ENCODE data around the gene RYR1.

RYR1 gene

GRCh38 chr19:38561658-38562057 is 128.2 kb downstream of the RYR1 start:
- TF ChIP-seq MYC (IDR thresholded peaks at IDR 0.05; ENCODE audit: low read depth, low read length) (no peak), POLR2A (IDR thresholded peaks at IDR 0.05; ENCODE audit: extremely low read depth, insufficient read length) (no peak), CTCF (IDR thresholded peaks at IDR 0.05; ENCODE audit: low read depth, low read length) (no peak)
- no peak for DNase-seq (ENCODE audit: low read depth)
- H3K4me3 ChIP-seq (ENCODE audit: low read depth, low read length), result no peak overlapping the region

DNA sequence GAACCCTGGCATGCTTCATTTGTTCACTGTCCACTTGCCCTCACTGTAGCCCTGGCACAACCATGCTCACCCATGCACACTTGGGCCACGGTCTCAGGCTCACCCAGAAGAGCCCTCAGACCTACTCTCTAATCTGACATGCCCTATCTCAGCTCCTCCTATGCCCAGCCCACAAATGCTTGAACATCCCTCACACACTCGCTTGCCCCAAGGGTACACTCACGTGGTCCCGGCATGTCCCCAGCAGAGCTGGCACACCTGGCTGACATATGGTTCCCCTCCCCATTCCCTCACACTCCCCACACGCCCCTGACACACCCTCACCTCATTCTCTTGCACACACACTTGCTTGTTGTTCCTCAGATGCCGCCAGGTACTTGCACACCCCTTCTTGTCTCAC is 128.6 kb downstream of the RYR1 start:
- TF ChIP-seq MYC (IDR thresholded peaks at IDR 0.05; ENCODE audit: low read depth, low read length) (no peak), POLR2A (IDR thresholded peaks at IDR 0.05; ENCODE audit: extremely low read depth, insufficient read length) (no peak), CTCF (IDR thresholded peaks at IDR 0.05; ENCODE audit: low read depth, low read length) (no peak), MAX (IDR thresholded peaks at IDR 0.05; ENCODE audit: low read depth, low read length) (no peak)
- H3K4me3 ChIP-seq (ENCODE audit: low read depth, low read length), result no peak overlapping the region
- DNase-seq (ENCODE audit: low read depth), result no peak

- no peak for TF ChIP-seq CTCF (IDR thresholded peaks at IDR 0.05; ENCODE audit: low read depth, low read length)
- no peak for TF ChIP-seq MAX (IDR thresholded peaks at IDR 0.05; ENCODE audit: low read depth, low read length)
- TF ChIP-seq MYC (IDR thresholded peaks at IDR 0.05; ENCODE audit: low read depth, low read length), result no peak
- TF ChIP-seq POLR2A (IDR thresholded peaks at IDR 0.05; ENCODE audit: extremely low read depth, insufficient read length), result no peak
- no peak for DNase-seq (ENCODE audit: low read depth)
- H3K4me3 ChIP-seq (ENCODE audit: low read depth, low read length), result no peak overlapping the region
Measured at GRCh38 chr19:38563475-38563874, 130.0 kb downstream of the RYR1 start.

GRCh38 chr19:38564981-38565690 is 131.6 kb downstream of the RYR1 start:
- TF ChIP-seq POLR2A (IDR thresholded peaks at IDR 0.05; ENCODE audit: extremely low read depth, insufficient read length) (no peak), CTCF (IDR thresholded peaks at IDR 0.05; ENCODE audit: low read depth, low read length) (no peak), MAX (IDR thresholded peaks at IDR 0.05; ENCODE audit: low read depth, low read length) (no peak), MYC (IDR thresholded peaks at IDR 0.05; ENCODE audit: low read depth, low read length) (no peak)
- DNase-seq (ENCODE audit: low read depth), result no peak
- H3K4me3 ChIP-seq (ENCODE audit: low read depth, low read length), result no peak overlapping the region

GRCh38 chr19:38565691-38566105 is 132.2 kb downstream of the RYR1 start:
- no peak overlapping the region for H3K4me3 ChIP-seq (ENCODE audit: low read depth, low read length)
- TF ChIP-seq POLR2A (IDR thresholded peaks at IDR 0.05; ENCODE audit: extremely low read depth, insufficient read length), result no peak
- no peak for TF ChIP-seq MYC (IDR thresholded peaks at IDR 0.05; ENCODE audit: low read depth, low read length)
- no peak for TF ChIP-seq CTCF (IDR thresholded peaks at IDR 0.05; ENCODE audit: low read depth, low read length)
- TF ChIP-seq MAX (IDR thresholded peaks at IDR 0.05; ENCODE audit: low read depth, low read length), result no peak
- no peak for DNase-seq (ENCODE audit: low read depth)
